ENCODE data around the gene EXD3.
"Not testable (repeated sequence)": the region's sequence is repeated elsewhere in the genome, so short reads cannot be mapped to it uniquely, and the experiment has no call there.

The EXD3 gene

GRCh38 chr9:137458194-137459151, 35.5 kb upstream of the EXD3 start:
- no peak for DNase-seq

- no peak for DNase-seq
Observed at GRCh38 chr9:137457406-137458193, 34.6 kb upstream of the EXD3 start.

GRCh38 chr9:137456864-137457405, 34.0 kb upstream of the EXD3 start:
- DNase-seq = no peak

DNA sequence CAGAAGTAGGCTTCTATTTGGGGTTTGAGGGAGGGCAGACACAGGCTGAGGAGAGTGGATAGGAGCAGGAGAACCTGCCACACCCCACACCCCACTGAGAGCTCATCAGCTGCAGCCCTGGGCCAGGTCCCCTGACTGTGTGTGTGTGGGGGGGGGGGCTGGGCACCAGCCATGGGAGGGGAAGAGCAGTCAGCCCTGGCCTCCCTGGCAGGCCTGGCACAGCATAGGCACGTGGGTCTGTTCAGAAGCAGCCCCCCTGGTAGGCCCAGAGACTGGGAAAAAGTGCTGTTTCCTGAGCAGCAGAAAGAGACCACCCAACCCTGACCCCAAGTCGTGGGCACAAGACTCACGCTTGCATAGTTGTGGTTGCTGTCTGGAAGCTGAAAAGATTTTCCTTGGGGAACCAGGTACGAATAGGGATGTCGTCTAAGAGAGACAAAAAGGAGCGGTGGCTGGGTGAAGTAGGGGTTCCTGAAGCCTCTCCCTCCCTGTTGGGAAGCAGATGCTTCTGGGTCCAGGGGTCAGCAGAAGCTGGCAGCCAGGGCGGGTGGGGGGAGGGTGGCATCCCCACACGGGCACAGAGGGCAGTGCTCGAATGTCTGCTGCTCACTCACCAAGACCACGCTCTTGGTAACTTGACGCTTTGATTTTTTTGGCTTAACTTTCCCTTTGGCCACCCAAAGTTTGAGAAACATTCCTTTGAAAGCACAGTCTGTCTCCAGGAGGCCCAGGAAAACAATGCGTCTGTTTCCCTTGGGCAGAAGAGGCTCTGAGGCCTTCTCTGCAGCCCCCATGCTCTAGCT, 33.3 kb upstream of the EXD3 start:
- no peak for DNase-seq

DNA sequence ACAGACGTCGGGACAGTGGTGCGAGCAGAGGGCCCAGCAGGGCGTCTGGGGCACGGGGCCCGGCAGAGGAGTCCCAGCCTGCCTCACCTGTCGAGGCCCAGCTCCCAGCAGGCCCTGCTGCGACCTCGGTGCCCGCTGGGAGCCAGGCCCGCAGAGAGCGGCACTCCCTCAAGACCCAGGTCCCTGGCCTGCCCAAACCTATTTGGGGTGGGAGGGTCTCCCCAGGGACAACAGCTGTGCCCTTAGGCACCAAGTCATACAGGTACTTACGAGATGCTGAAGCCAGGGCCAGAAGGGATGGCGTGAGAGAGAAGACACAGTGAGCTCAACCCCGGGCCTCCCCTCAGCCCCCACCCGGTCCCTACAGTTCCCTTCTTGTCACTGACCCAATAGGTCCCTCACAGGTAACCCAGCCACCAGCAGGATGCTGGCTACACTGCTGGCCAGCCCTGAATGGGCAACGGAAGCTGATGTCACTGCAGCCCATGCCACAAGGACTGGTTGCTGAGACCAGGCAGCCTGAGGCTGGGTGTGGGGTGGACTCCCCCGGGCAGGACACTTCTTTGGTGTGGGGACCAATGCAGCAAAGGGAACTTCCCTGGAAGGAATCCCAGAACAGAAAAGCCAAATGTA, 32.5 kb upstream of the EXD3 start:
- no peak for DNase-seq

DNA sequence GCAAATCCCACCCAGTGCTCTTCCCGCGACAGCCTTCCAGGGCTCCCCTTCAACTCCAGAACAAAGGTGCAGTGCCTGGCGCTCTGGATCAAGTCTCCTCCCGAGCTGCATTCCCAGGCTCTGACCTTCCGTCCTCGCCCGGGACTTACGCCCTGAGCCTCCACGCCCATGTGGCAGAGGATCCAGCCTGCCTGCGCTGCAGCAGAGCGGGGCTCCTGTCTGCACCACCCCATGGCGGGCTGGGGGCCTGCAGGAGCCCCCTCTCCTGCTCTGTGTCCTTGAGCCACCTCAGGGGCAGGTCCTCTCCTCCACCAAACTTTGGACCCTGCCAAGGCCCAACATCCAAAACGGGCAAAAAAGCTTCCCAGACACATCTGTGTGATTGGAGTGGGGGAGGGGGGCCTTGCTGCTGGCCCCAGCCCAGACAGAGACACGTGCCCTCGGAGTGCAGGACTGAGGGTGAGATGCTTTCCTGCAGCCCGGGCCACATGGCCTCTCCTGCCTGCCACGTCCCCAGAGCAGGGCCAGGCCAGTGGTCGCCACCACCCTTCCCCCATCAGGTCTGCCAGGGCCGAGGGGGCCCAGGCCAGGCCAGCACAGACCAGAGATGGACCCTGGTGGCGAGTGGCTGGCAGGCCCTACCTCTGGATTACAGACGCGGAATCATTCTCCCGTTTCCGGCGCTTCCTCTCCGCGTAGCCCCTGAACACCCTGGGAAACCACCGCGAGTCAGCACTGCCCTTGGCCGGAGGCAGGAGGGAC, 31.8 kb upstream of the EXD3 start:
- DNase-seq = no peak

DNA sequence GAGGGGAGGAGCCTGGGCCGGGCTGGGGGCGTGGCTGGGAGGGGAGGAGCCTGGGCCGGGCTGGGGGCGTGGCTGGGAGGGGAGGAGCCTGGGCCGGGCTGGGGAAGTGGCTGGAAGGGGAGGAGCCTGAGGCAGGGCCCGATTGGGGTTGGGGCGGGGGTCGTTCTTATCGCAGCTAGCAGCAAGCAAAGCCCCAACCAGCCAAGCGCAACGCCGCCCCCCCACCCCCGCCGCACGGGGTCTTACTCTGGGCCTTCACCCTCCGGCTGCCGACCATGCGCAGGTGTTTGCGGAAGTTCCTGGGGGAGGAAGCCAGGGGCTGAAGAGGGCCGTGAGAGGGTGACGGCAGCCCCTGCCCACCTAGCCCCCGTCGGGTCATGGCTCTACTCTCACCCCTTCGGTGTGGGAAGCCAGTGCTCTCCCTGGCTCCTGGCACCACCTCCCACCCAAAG, 31.2 kb upstream of the EXD3 start:
- DNase-seq = no peak

- DNase-seq = no peak
Observed at GRCh38 chr9:137453643-137454081, 30.7 kb upstream of the EXD3 start.

DNA sequence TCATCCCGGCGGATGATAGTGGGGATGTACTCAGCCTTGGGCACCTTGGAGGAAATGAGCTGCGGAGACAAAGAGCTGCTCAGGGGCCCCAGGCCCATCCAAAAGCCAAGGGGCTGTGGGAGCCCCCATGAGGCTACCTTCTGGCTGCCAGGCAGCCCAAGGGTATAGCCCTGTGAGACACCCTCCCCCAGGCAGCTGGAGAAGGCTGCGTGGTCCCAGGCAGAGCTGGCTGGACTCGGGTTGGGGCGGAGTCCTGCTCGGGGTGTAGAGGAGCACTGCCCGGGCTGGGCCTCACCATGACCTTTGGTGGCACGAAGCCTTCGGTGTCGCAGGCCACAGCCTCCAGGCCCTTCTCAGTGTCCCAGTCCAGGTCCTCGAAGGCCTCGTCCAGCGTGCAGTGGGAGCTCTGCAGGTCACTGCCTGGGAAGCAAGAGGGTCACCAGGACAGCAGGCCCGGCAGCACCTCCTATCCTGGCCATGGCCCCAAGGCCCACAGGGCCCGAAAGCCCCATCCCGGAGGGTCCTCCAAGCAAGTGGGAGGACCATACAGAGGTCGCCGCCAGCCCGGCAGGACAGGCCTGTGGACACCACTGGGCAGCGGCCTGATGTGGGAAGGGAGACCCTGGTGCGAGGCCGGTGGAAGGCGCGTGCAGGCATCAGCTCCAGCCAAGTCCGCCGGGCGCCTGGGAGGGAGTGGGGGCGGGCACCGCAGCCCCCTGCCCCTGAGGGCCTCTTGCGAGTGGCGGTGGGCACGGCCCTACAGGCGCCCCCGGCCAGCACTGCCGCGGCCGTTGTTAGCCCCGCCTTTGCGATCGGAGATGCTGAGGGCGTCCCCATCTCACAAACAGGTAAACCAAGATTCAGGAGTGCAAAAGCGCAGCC, 30.0 kb upstream of the EXD3 start:
- DNase-seq = no peak

DNA sequence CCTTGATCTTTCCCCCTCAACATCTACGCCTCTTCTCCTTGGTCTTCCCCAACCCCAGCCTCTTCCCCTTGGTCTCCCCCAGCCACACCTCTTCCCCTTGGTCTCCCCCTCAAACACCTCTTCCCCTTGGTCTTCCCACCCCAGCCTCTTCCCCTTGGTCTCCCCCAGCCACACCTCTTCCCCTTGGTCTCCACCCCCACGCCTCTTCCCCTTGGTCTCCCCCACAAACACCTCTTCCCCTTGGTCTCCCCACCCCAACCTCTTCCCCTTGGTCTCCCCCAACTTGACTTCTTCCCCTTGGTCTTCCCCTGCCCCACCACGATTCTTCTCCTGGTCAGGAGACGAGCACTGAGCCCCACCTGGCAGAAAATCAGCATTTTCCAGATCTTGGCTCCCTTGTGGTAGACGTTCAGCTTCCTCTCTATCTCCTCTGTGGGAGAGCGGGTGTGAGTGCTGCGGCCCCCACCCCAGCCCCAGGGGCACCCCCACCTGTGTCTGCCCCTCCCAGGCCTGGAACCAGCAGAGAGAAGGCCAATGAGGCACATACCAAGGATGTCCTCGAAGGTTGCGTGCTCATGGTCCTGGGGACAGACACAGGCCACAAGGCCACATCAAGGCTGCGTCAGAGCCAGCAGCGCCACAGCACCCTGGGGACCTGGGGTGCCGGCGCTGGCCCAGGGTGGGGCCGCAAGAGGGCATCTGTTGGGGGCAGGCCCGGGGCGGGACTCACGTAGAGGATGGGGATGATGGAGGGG, 29.2 kb upstream of the EXD3 start:
- no peak for DNase-seq

DNA sequence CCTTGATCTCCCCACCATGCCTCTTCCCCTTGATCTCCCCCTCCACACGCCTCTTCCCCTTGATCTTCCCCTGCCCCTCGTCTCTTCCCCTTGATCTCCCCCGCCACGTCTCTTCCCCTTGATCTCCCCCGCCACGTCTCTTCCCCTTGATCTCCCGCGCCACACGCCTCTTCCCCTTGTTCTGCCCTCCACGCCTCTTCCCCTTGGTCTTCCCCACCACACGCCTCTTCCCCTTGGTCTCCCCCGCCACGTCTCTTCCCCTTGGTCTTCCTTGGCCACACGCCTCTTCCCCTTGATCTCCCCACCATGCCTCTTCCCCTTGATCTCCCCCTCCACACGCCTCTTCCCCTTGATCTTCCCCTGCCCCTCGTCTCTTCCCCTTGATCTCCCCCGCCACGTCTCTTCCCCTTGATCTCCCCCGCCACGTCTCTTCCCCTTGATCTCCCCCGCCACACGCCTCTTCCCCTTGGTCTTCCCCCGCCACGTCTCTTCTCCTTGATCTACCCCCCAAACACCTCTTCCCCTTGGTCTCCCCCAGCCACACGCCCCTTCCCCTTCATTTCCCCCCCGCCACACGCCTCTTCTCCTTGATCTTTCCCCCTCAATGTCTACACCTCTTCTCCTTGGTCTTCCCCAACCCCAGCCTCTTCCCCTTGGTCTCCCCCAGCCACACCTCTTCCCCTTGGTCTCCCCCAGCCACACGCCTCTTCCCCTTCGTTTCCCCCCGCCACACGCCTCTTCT, 28.5 kb upstream of the EXD3 start:
- not testable (repeated sequence) for DNase-seq

- not testable (repeated sequence) for DNase-seq
Observed at GRCh38 chr9:137450539-137451222, 27.7 kb upstream of the EXD3 start.

DNA sequence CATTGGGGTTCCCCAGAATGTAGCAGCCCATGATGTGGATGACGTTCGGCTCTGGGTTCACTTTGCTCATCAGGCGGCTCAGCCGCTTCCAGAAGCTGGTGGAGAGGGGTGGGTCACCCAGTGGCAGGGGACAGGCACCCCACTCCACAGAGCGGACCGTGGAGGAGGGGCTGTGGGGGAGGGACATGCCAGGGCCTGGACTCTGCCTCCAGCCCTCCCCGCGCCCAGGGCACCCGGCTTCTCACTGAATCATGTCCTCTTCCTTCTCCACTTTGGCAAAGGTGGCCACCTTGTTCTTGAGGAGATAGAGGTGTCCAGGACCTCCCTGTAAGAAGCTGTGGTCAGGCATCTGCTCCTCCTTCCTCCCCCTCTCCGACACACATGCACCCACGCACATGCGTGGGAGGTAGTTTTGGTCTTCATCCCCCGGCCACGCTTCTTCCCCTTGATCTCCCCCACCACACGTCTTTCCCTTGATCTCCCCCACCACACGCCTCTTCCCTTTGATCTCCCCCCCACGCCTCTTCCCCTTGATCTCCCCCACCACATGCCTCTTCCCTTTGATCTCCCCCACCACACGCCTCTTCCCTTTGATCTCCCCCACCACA, 27.1 kb upstream of the EXD3 start:
- DNase-seq = no peak

DNA sequence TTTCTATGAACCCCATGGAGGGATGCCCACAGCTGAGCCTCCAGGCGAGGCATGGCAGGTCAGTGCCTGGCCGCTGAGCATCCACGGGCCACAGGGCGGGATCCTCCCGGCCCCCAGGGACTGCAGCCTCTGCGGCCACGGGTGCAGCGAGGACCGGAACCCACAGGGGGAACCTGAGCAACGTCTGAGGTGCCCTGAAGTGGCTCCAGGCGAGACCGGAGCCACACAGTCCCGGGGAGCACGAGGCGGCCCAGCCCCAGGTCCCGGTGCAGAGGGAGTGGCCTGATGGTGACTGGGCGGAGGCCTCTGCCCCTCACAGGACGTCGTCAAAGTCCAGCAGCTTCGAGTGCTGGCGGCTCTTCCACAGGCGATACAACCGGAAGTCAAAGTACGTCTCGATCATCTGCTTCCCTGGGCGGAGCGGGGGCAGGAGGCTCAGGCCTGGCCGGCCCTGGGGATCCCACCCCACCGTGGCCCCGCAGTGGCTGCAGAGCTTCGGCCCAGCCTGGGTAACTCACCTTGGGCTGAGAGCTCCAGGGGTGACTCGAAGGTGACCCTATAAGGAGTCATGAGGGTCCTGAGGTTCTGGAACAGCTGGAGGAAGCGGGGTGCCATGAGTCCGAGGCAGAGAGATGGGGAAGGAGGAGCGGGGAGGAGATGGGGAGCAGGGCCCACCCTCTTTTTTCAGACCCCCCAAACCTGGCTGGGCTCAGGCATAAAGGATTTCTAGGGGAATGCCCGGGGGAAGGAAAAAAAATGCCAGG, 26.3 kb upstream of the EXD3 start:
- no peak for DNase-seq

GRCh38 chr9:137448602-137448962, 25.6 kb upstream of the EXD3 start:
- DNase-seq = no peak

DNA sequence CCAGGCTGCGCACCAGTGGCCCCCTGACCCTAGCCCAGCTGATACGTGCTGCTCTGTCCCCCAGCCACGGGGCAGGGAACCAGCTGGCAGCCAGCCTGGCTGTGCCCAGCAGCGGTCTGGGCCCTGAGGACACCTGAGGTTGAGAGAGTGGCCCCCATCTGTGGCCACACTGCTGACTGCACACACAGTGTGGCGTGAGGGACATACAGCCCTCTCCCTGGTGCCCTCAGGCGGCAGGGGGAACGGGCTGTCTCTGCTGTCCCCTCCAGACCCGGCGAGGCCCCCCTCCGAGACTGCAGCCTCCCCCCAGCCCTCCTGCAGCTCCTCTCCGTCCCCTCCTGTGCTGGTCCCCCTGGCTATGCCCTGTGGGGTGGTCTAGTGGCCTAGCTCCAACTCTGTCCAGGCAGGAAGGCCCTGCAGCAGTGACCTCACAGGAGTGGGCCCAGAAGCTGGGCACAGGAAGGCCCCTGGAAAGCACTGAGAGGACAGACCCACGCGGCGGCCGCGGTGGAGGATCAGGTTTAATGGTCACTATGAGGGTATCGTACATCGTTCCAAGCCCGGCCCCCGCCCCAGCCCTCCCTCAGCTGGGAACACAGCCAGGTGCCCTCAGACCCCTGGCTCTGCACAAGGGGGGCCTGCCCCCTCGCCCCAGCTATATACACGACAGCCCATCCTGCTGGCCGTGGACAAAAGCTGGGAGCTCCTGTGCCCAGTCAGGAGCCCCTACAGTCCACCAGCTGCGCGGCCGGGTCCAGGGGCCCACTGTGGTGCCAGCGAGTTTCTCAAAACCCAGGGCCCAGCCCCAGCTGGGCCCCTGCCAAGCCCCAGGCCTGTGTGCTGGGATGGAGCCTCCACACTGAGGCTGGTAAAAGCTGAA, 25.0 kb upstream of the EXD3 start:
- no peak for DNase-seq
